BLaER1 treated with 17β-estradiol and CSF1 and Interleukin-3, amounts not matched to agents 10 nM and 100 nM (cell line): Measurements from ENCODE around the gene GCLM.
A peak's percentile ranks its signal among the peaks of the same experiment; 100 is the strongest.

Experiments used
- H3K27ac ChIP-seq, 11 experiments: shearing (Covaris generic); formaldehyde crosslinking; 2 replicates each; pipeline ENCODE4 v1.8.1; 2022
- H3K27me3 ChIP-seq, 11 experiments: shearing (Covaris generic); formaldehyde crosslinking; 2 replicates each; pipeline ENCODE4 v1.8.1; 2022
- H3K36me3 ChIP-seq, 11 experiments: shearing (Covaris generic); formaldehyde crosslinking; 2 replicates each; pipeline ENCODE4 v1.8.1; 2022
- H3K4me1 ChIP-seq, 10 experiments: shearing (Covaris generic); formaldehyde crosslinking; 2 replicates each; pipeline ENCODE4 v1.8.1; 2022
- H3K4me2 ChIP-seq, 11 experiments: shearing (Covaris generic); formaldehyde crosslinking; 2 replicates each; pipeline ENCODE4 v1.8.1; 2022
- H3K4me3 ChIP-seq, 10 experiments: shearing (Covaris generic); formaldehyde crosslinking; 2 replicates each; pipeline ENCODE4 v1.8.1; 2022
- H3K9ac ChIP-seq, 11 experiments: shearing (Covaris generic); formaldehyde crosslinking; 2 replicates each; pipeline ENCODE4 v1.8.1; 2022
- H3K9me3 ChIP-seq, 11 experiments: shearing (Covaris generic); formaldehyde crosslinking; replicated peaks in 1 of 11; 2 replicates each; pipeline ENCODE4 v1.8.1; 2022
- H4K20me1 ChIP-seq, 11 experiments: shearing (Covaris generic); formaldehyde crosslinking; 2 replicates each; pipeline ENCODE4 v1.8.1; 2022
- Cebpa-rat ChIP-seq, 11 experiments: shearing (Covaris generic); IDR thresholded peaks; 2 replicates each; pipeline ENCODE4 v1.8.1; 2022

Gene GCLM

DNA sequence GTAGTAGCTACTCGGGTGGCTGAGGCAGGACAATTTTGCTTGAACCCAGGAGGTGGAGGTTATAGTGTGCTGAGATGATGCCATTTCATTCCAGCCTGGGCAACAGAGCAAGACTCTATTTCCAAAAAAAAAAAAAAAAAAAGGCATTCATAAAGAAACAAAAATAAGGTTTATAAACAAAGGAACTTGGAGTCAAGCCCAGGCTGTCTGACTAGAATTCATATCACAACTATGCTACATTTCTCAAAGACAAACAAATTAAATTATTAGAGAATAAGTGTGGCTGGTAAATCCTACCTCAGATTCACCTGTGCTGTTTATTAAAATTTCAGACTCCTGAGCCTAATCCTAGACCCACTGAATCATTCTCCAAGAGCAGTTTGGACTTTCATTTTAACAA, 4.2 kb downstream of the GCLM start:
- no peaks in the 10 kb centered on the region for H3K27me3 ChIP-seq
- peaks cover 11 to 36% (median 14%) of the 10 kb centered on the region in 11 experiments for H3K36me3 ChIP-seq
- peaks cover 0 to 83% (median 6%) of the 10 kb centered on the region in 11 experiments; a peak in 9 of 22 replicates for H4K20me1 ChIP-seq
- no peak overlapping the region for H3K4me3 ChIP-seq
- peak overlapping the region in 8 of 11 experiments; percentile 1 to 56 (median 42); a peak in 11 of 22 replicates for H3K27ac ChIP-seq
- peak overlapping the region; percentile 15 to 93 (median 57); a peak in 21 of 22 replicates for H3K4me2 ChIP-seq
- TF ChIP-seq Cebpa-rat (IDR thresholded peaks at IDR 0.05), result no peak
- peaks cover 34 to 56% (median 45%) of the 10 kb centered on the region in 10 experiments for H3K4me1 ChIP-seq
- 0 out of 22 replicates have a peak overlapping the region, but pooled peaks of 1 of the 11 experiments have one; percentile 20 for H3K9ac ChIP-seq
- no peaks in the 10 kb centered on the region for H3K9me3 ChIP-seq

DNA sequence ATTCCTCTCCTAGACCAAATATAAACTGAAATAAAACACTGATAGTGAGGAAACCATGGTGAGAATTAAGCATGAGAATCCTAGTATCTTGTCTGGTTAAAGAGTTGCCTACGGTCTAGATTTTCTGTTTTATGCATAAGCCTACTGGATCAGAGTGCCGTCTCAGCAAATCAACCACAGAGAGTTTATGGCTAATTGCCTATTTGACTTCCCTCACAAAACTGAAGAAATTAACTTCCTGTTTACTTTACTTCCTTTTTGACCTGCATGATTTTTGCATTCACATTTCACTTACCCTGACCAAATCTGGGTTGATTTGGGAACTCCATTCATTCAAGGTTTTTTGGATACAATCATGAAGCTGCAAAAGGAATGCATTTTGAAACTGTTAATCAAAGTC, 5.0 kb downstream of the GCLM start:
- TF ChIP-seq Cebpa-rat (IDR thresholded peaks at IDR 0.05), result no peak
- Histone ChIP-seq H3K4me2 (peak overlapping the region; percentile 15 to 93 (median 57); a peak in 21 of 22 replicates), H3K36me3 (peaks cover 15 to 44% (median 20%) of the 10 kb centered on the region in 11 experiments), H4K20me1 (peaks cover 0 to 83% (median 6%) of the 10 kb centered on the region in 11 experiments; a peak in 9 of 22 replicates), H3K27ac (peak overlapping the region in 9 of 11 experiments; percentile 1 to 56 (median 43); a peak in 13 of 22 replicates), H3K4me3 (peak overlapping the region in 2 of 10 experiments; percentile 8 to 31; a peak in 2 of 20 replicates), H3K27me3 (no peaks in the 10 kb centered on the region), H3K4me1 (peaks cover 34 to 56% (median 44%) of the 10 kb centered on the region in 10 experiments), H3K9me3 (no peaks in the 10 kb centered on the region), H3K9ac (peak overlapping the region in 3 of 11 experiments; percentile 20 to 35 (median 31); a peak in 3 of 22 replicates)

DNA sequence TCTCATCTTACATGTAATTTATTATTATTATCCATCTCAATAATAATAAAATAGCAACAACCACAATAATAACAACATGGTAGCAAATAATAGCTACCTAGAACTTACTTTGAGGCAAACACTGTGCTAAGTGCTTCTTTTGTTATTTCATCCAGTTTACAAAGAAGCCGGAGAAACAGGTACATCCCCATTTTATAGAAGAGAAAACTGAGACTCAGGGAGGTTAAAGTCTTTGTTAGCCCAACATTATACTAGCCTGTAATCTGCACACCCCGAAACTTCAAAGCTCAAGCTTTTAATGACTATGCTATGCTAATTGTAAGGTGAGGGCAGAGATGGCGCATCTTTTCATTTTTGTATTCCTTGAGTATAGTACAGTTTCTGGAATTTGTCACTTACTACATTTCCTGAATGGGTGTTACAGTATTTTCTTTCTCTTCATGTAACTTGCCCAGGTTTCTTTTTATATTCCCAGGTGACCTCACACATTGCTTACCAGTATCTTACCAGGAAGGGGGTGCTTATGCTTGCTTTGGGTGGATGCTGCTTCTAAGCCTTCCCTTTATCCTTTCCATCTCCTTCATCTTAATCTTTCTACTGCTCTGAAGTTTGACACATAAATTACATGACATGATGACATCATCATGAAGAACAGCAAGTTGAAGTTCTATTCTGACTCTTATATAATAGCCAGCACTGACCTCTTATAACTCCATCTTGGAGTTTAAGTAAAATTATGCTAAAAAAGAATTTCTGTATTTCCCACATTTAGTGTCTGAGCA, 8.3 kb downstream of the GCLM start:
- Histone ChIP-seq H3K9ac (no peak overlapping the region), H3K9me3 (no peaks in the 10 kb centered on the region), H3K4me3 (no peak overlapping the region), H3K4me1 (peaks cover 16 to 30% (median 25%) of the 10 kb centered on the region in 10 experiments), H4K20me1 (peaks cover 0 to 60% (median 0%) of the 10 kb centered on the region in 11 experiments; a peak in 2 of 22 replicates), H3K27ac (no peak overlapping the region), H3K36me3 (peaks cover 30 to 76% (median 44%) of the 10 kb centered on the region in 11 experiments), H3K4me2 (no peak overlapping the region), H3K27me3 (no peaks in the 10 kb centered on the region)
- no peak for TF ChIP-seq Cebpa-rat (IDR thresholded peaks at IDR 0.05)

DNA sequence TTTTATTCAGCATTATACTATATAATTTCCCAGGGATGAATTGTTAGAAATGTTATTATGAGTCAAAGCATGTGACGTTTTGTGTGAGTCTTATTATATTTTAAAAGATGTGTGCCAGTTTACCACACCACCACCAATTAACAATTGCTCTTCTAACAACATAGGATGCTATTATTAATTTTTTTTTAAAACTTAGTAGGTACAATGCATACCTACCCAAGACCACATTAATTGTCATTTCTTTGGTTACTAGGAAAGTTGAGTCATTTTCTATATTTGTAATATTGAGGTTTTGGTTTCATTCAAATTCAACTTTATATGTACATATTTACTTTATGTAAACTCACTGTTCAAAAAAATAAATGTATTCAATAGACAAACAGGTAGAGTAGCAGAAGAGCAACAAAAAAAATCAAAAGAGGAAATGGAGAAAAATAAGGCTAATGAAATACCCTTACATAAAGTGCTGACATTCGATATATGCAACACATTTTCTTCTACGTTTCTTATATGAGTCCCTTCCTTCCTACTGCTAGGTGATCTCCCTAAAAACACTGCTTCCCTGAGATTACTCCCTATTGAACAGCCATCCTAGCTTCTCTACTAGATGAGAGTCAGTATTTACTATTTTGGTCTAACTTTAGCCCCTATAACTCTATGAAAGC, 9.6 kb downstream of the GCLM start:
- Histone ChIP-seq H3K27ac (no peak overlapping the region), H3K36me3 (peaks cover 34 to 88% (median 53%) of the 10 kb centered on the region in 11 experiments)

DNA sequence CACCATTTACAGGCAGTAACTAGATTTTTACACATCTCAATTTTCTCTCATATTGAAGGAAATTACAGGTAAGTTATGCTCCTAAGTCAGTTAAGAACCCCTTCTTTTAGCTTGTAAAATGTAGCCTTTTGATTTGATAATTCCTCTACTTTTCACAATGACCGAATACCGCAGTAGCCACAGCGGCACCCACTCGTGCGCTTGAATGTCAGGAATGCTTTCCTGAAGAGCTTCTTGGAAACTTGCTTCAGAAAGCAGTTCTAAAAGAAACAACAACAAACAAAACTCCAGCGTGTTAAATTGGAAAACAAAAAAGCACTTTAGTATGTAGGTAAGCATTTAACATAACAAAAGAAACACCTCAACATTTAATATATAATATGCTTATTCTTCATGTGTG, 20.3 kb downstream of the GCLM start:
- Histone ChIP-seq H3K4me3 (no peak overlapping the region), H3K4me1 (no peaks in the 10 kb centered on the region), H4K20me1 (peaks cover 0 to 13% (median 0%) of the 10 kb centered on the region in 11 experiments; a peak in 1 of 22 replicates), H3K4me2 (no peak overlapping the region), H3K27ac (no peak overlapping the region), H3K36me3 (peaks cover 27 to 70% (median 54%) of the 10 kb centered on the region in 11 experiments), H3K9ac (no peak overlapping the region), H3K9me3 (no peaks in the 10 kb centered on the region), H3K27me3 (no peaks in the 10 kb centered on the region)
- TF ChIP-seq Cebpa-rat (IDR thresholded peaks at IDR 0.05), result no peak

More for the DNA sequence above, 9.6 kb downstream of the GCLM start:
- Histone ChIP-seq H3K4me3 (no peak overlapping the region), H3K27me3 (no peaks in the 10 kb centered on the region), H3K9me3 (no peaks in the 10 kb centered on the region), H3K9ac (no peak overlapping the region), H3K4me2 (no peak overlapping the region), H4K20me1 (peaks cover 0 to 48% (median 0%) of the 10 kb centered on the region in 11 experiments; a peak in 2 of 22 replicates), H3K4me1 (peaks cover 10 to 18% (median 14%) of the 10 kb centered on the region in 10 experiments)
- no peak for TF ChIP-seq Cebpa-rat (IDR thresholded peaks at IDR 0.05)

DNA sequence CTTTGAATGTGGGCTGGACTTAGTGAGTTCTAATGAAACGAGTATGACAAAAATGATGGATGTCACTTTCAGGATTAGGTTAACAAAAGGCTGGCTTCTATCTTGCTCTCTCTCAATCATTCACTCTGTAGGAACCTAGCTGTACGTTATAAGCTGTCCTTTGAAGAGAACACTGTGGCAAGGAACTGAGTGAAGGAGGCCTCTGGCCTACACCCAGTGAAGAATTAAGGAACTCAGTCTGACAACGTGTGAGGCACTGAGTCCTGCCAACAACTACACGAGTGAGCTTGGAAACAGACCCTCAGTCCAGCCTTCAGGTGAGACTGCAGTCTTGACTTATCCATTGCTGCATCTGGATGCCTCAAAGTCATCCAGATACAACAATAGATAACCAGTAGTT, 27.0 kb downstream of the GCLM start:
- H3K4me3 ChIP-seq, result no peak overlapping the region
- no peak overlapping the region for H3K27ac ChIP-seq
- no peak overlapping the region for H3K9ac ChIP-seq
- no peaks in the 10 kb centered on the region for H3K9me3 ChIP-seq
- TF ChIP-seq Cebpa-rat (IDR thresholded peaks at IDR 0.05), result no peak
- peaks cover 7 to 32% (median 16%) of the 10 kb centered on the region in 11 experiments; a peak in 20 of 22 replicates for H3K36me3 ChIP-seq
- no peaks in the 10 kb centered on the region for H3K27me3 ChIP-seq
- peaks cover 0 to 14% (median 11%) of the 10 kb centered on the region in 11 experiments; a peak in 16 of 22 replicates for H4K20me1 ChIP-seq
- H3K4me2 ChIP-seq, result no peak overlapping the region
- peaks cover 16 to 21% (median 18%) of the 10 kb centered on the region in 10 experiments for H3K4me1 ChIP-seq

DNA sequence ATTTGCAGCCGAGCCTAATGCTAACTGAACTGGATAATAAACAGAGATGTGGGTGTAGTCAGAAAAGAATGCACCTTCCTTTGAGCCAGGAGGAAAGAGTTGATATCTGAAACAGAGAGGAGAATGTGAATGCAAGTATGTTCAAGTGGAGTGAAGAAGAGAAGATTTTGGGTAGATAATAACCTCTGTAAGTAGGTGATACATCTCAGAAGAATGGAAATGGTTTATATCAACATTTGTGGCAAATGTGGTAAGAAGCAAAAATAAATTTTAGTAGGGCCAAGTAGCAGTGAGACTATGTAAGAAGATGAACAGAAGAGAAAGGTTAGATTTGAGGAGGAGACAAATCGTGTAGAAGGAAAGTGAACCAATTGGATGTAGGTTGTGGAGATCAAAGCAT, 28.5 kb downstream of the GCLM start:
- peaks cover 30 to 37% (median 33%) of the 10 kb centered on the region in 10 experiments for H3K4me1 ChIP-seq
- no peak overlapping the region for H3K4me2 ChIP-seq
- no peak for TF ChIP-seq Cebpa-rat (IDR thresholded peaks at IDR 0.05)
- H3K9me3 ChIP-seq, result no peaks in the 10 kb centered on the region
- H3K27ac ChIP-seq, result no peak overlapping the region
- no peak overlapping the region for H3K4me3 ChIP-seq
- peaks cover 2 to 30% (median 26%) of the 10 kb centered on the region in 11 experiments; a peak in 19 of 22 replicates for H4K20me1 ChIP-seq
- H3K36me3 ChIP-seq, result peaks cover 17 to 43% (median 26%) of the 10 kb centered on the region in 11 experiments; a peak in 21 of 22 replicates
- no peak overlapping the region for H3K9ac ChIP-seq
- H3K27me3 ChIP-seq, result no peaks in the 10 kb centered on the region

DNA sequence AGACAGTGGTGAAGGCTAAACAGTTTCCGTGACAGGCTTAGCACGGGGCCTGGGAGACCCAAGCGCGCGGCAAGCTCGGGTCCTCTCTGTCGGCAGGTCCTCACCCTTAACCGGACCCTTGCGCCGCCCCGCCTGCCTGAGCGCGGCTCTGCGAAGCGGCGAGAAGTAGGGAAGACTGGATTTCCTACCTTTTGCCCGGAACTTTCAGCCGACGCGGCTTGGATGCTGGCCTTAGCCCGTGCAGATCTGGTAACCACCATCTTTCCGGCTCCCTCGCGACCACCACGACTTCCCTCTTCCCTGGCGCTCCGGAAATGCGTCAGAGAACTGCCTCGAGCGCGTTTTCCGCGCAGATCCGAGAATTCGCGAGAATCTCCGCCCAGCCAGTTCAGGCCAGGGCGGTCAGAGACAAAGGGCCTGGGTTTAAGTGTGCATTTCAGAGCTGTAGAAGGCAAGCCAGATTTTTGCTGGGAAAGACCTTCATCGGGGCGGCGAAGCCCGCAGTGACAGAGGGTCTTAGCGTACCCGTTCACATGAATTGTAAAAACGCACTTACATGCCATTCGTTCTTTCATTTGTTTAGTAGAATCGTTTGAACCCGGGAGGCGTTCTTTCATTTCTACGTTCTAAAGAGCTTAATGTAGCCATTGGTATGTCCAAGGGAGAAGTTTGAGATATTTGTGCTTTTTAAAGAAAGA, 30.2 kb downstream of the GCLM start, which contains the start of gene DNTTIP2:
DNTTIP2 (minus strand) TSS at position 318 of the 698 bp plus-strand sequence; CDS start at position 260, 58 bp downstream.
- Histone ChIP-seq H3K4me3 (peak within 1 kb of the TSS; percentile 87 to 98 (median 94)), H3K27ac (peak within 1 kb of the TSS; percentile 88 to 97 (median 93)), H3K9me3 (no peaks in the 10 kb centered on the region), H3K4me1 (peaks cover 31 to 52% (median 40%) of the 10 kb centered on the region in 10 experiments), H3K27me3 (no peaks in the 10 kb centered on the region), H4K20me1 (peaks cover 12 to 47% (median 43%) of the 10 kb centered on the region in 11 experiments; a peak in 20 of 22 replicates), H3K4me2 (peak within 1 kb of the TSS; percentile 82 to 97 (median 93)), H3K9ac (peak within 1 kb of the TSS; percentile 86 to 97 (median 94)), H3K36me3 (peaks cover 31 to 57% (median 43%) of the 10 kb centered on the region in 11 experiments)
- no peak for TF ChIP-seq Cebpa-rat (IDR thresholded peaks at IDR 0.05)
